Loucy (cell line): ENCODE data around the gene PPME1.

Source experiments
- H2AFZ ChIP-seq: fragments of 200-600 bp; sonication (generic); 2 replicates; pipeline ENCODE4 v1.6.0; 2016; ENCODE audit warnings: antibody characterized with exemption, mild to moderate bottlenecking, low read length, moderate library complexity
- H3F3A ChIP-seq: fragments of 200-600 bp; 2 replicates; pipeline ENCODE4 v1.6.0; 2016; ENCODE audit warnings: antibody characterized with exemption, low read depth, mild to moderate bottlenecking
- H3K27me3 ChIP-seq: fragments of 200-600 bp; sonication (generic); 2 replicates; pipeline ENCODE4 v1.6.1; 2014; ENCODE audit warnings: low read length, mild to moderate bottlenecking; ENCODE audit not compliant: insufficient read depth, poor library complexity, severe bottlenecking
- H3K36me3 ChIP-seq: fragments of 200-600 bp; sonication (generic); 2 replicates; pipeline ENCODE4 v1.6.1; 2016; ENCODE audit warnings: low read length; ENCODE audit not compliant: insufficient read depth
- H3K4me1 ChIP-seq: fragments of 200-600 bp; sonication (generic); 2 replicates; pipeline ENCODE4 v1.5.1; 2014; ENCODE audit warnings: low read length, mild to moderate bottlenecking; ENCODE audit not compliant: insufficient read depth, poor library complexity, severe bottlenecking
- H3K4me2 ChIP-seq: fragments of 200-600 bp; sonication (generic); 2 replicates; pipeline ENCODE4 v1.6.0; 2014; ENCODE audit warnings: antibody characterized with exemption, low read length, low read depth, mild to moderate bottlenecking; ENCODE audit not compliant: poor library complexity, severe bottlenecking
- H3K4me3 ChIP-seq: fragments of 200-600 bp; sonication (generic); 2 replicates; pipeline ENCODE4 v1.5.1; 2014; ENCODE audit warnings: low read length, mild to moderate bottlenecking, mixed read lengths; ENCODE audit not compliant: poor library complexity, severe bottlenecking
- H3K79me2 ChIP-seq: fragments of 200-600 bp; sonication (generic); 2 replicates; pipeline ENCODE4 v1.6.1; 2014; ENCODE audit warnings: low read length; ENCODE audit not compliant: insufficient read depth
- H3K9ac ChIP-seq: fragments of 200-600 bp; sonication (generic); 2 replicates; pipeline ENCODE4 v1.6.0; 2014; ENCODE audit warnings: mild to moderate bottlenecking, low read depth, low read length, moderate library complexity; ENCODE audit not compliant: poor library complexity, severe bottlenecking
- H3K9me2 ChIP-seq: fragments of 200-600 bp; sonication (generic); replicated peaks from 2 replicates; pipeline ENCODE4 v1.6.1; 2016; ENCODE audit warnings: low read depth, low read length, mixed read lengths
- H3K9me3 ChIP-seq: fragments of 200-600 bp; sonication (generic); 2 replicates; pipeline ENCODE4 v1.6.1; 2014; ENCODE audit warnings: mild to moderate bottlenecking, antibody characterized with exemption, low read length, low read depth; ENCODE audit not compliant: insufficient read depth
- H4K20me1 ChIP-seq: fragments of 200-600 bp; sonication (generic); 2 replicates; pipeline ENCODE4 v1.6.0; 2014; ENCODE audit warnings: antibody characterized with exemption, low read length, mild to moderate bottlenecking; ENCODE audit not compliant: insufficient read depth, poor library complexity, severe bottlenecking
- CTCF ChIP-seq: fragments of 200-600 bp; sonication (generic); conservative IDR thresholded peaks from 2 replicates; pipeline ENCODE4 v1.5.1; 2014; ENCODE audit warnings: mild to moderate bottlenecking, antibody characterized with exemption, low read length
- EZH2phosphoT487 ChIP-seq: fragments of 200-600 bp; IDR thresholded peaks from 2 replicates; pipeline ENCODE4 v1.6.1; 2018; ENCODE audit warnings: antibody characterized with exemption, mild to moderate bottlenecking, moderate library complexity, borderline replicate concordance

PPME1 gene

GRCh38 chr11:74299015-74299414 is 127.9 kb downstream of the PPME1 start:
- no peak overlapping the region for H3K4me3 ChIP-seq
- no peaks in the 10 kb centered on the region for H3K4me1 ChIP-seq
- H3K4me2 ChIP-seq: no peak overlapping the region
- H3K79me2 ChIP-seq: no peaks in the 10 kb centered on the region
- H2AFZ ChIP-seq: no peak overlapping the region
- no peaks in the 10 kb centered on the region for H3K36me3 ChIP-seq
- no peaks in the 10 kb centered on the region for H4K20me1 ChIP-seq
- H3K9me2 ChIP-seq: no peaks in the 10 kb centered on the region
- H3K9me3 ChIP-seq: no peaks in the 10 kb centered on the region
- H3F3A ChIP-seq: no peaks in the 10 kb centered on the region
- TF ChIP-seq EZH2phosphoT487 (no peak), CTCF (no peak)
- no peaks in the 10 kb centered on the region for H3K27me3 ChIP-seq
- H3K9ac ChIP-seq: no peak overlapping the region
